ENCODE results near the gene TMCC1.

The TMCC1 gene

GRCh38 chr3:129897026-129897425 is 3.5 kb upstream of the TMCC1 start:
- in situ Hi-C loops (cut with MboI; ENCODE audit: low sequenced_read_pairs, unreplicated experiment) = no loop called here
- no peak for TF ChIP-seq CTCF (IDR thresholded peaks at IDR 0.05; ENCODE audit: borderline replicate concordance, control extremely low read depth, extremely low read depth, insufficient read depth, missing control alignments)
- no peak for DNase-seq (ENCODE audit: low spot score)

GRCh38 chr3:129892857-129893580 is 492 bp downstream of the TMCC1 start:
- in situ Hi-C loops (cut with MboI; ENCODE audit: low sequenced_read_pairs, unreplicated experiment) = no loop called here
- DNase-seq (ENCODE audit: low spot score) = peak; percentile 89
- TF ChIP-seq CTCF (IDR thresholded peaks at IDR 0.05; ENCODE audit: borderline replicate concordance, control extremely low read depth, extremely low read depth, insufficient read depth, missing control alignments) = no peak

- in situ Hi-C loops (cut with MboI; ENCODE audit: low sequenced_read_pairs, unreplicated experiment) = no loop called here
- DNase-seq (ENCODE audit: low spot score) = no peak
- TF ChIP-seq CTCF (IDR thresholded peaks at IDR 0.05; ENCODE audit: borderline replicate concordance, control extremely low read depth, extremely low read depth, insufficient read depth, missing control alignments) = no peak
These were observed 1.0 kb downstream of the TMCC1 start for GRCh38 chr3:129892486-129892856.

- in situ Hi-C loops (cut with MboI; ENCODE audit: low sequenced_read_pairs, unreplicated experiment) = no loop called here
- TF ChIP-seq CTCF (IDR thresholded peaks at IDR 0.05; ENCODE audit: borderline replicate concordance, control extremely low read depth, extremely low read depth, insufficient read depth, missing control alignments) = no peak
- no peak for DNase-seq (ENCODE audit: low spot score)
These were observed 2.6 kb downstream of the TMCC1 start for GRCh38 chr3:129890891-129891290.

GRCh38 chr3:129890125-129890524 is 3.4 kb downstream of the TMCC1 start:
- in situ Hi-C loops (cut with MboI; ENCODE audit: low sequenced_read_pairs, unreplicated experiment) = no loop called here

GRCh38 chr3:129888771-129889170 is 4.7 kb downstream of the TMCC1 start:
- in situ Hi-C loops (cut with MboI; ENCODE audit: low sequenced_read_pairs, unreplicated experiment) = no loop called here
- TF ChIP-seq CTCF (IDR thresholded peaks at IDR 0.05; ENCODE audit: borderline replicate concordance, control extremely low read depth, extremely low read depth, insufficient read depth, missing control alignments) = no peak
- DNase-seq (ENCODE audit: low spot score) = no peak

More at GRCh38 chr3:129890125-129890524, 3.4 kb downstream of the TMCC1 start:
- DNase-seq (ENCODE audit: low spot score) = no peak
- no peak for TF ChIP-seq CTCF (IDR thresholded peaks at IDR 0.05; ENCODE audit: borderline replicate concordance, control extremely low read depth, extremely low read depth, insufficient read depth, missing control alignments)

All from GM13976 (cell line).